Measurements from ENCODE around the gene CCDC86. TPM values are rescaled to one million over a fixed set of nuclear protein-coding genes. Genes with fewer than 3 reads are reported as not detected.
A peak's percentile ranks its signal among the peaks of the same experiment; 100 is the strongest.

Gene CCDC86
- total RNA-seq, 1 donor from 2014 or later: 9.3 TPM

GRCh38 chr11:60825118-60825517, 16.8 kb upstream of the CCDC86 start:
- ATAC-seq: no peak
- intact Hi-C loops (cut with DNase I): loop anchor here (5.0 kb wide), 1 partner anchor 48 kb away; no protein-coding TSS in a partner anchor
- no peak for DNase-seq (ENCODE audit: missing footprints)

- intact Hi-C loops (cut with DNase I): loop anchor here (5.0 kb wide), 1 partner anchor 48 kb away; no protein-coding TSS in a partner anchor
- no peak for ATAC-seq
- no peak for DNase-seq (ENCODE audit: missing footprints)
Observed at GRCh38 chr11:60825790-60826189, 16.1 kb upstream of the CCDC86 start.

- intact Hi-C loops (cut with DNase I): loop anchor here (1.0 to 5.0 kb wide), 4 partner anchors 57 to 356 kb away; no protein-coding TSS in a partner anchor
- peak; percentile 8 for ATAC-seq
- no peak for DNase-seq (ENCODE audit: missing footprints)
Observed at GRCh38 chr11:60830478-60831142, 11.3 kb upstream of the CCDC86 start.

- peak; percentile 86 for ATAC-seq
- intact Hi-C loops (cut with DNase I): loop anchor here (1.0 to 5.0 kb wide), 4 partner anchors 56 to 356 kb away; no protein-coding TSS in a partner anchor
- peak; percentile 91 for DNase-seq (ENCODE audit: missing footprints)
Observed at GRCh38 chr11:60831143-60831500, 10.8 kb upstream of the CCDC86 start.

- ATAC-seq (no peak), DNase-seq (ENCODE audit: missing footprints) (no peak)
- intact Hi-C loops (cut with DNase I): loop anchor here (1.0 to 5.0 kb wide), 4 partner anchors 56 to 355 kb away; no protein-coding TSS in a partner anchor
Observed at GRCh38 chr11:60831501-60832079, 10.3 kb upstream of the CCDC86 start.

- DNase-seq (ENCODE audit: missing footprints): no peak
- intact Hi-C loops (cut with DNase I): loop anchor here (5.0 kb wide), 1 partner anchor 292 kb away; no protein-coding TSS in a partner anchor
- ATAC-seq: no peak
Observed at GRCh38 chr11:60834742-60835533, 7.0 kb upstream of the CCDC86 start.

- DNase-seq (ENCODE audit: missing footprints): no peak
Observed at GRCh38 chr11:60835534-60835846, 6.4 kb upstream of the CCDC86 start.

GRCh38 chr11:60836866-60837515, 4.9 kb upstream of the CCDC86 start:
- intact Hi-C loops (cut with DNase I): no loop called here
- ATAC-seq (no peak), DNase-seq (ENCODE audit: missing footprints) (no peak)

More at GRCh38 chr11:60835534-60835846, 6.4 kb upstream of the CCDC86 start:
- intact Hi-C loops (cut with DNase I): no loop called here
- peak; percentile 23 for ATAC-seq

GRCh38 chr11:60838132-60838531, 3.8 kb upstream of the CCDC86 start:
- no peak for DNase-seq (ENCODE audit: missing footprints)
- intact Hi-C loops (cut with DNase I): no loop called here
- ATAC-seq: no peak

- intact Hi-C loops (cut with DNase I): no loop called here
- ATAC-seq (peak; percentile 67), DNase-seq (ENCODE audit: missing footprints) (no peak)
Observed at GRCh38 chr11:60840470-60841430, 1.2 kb upstream of the CCDC86 start.

GRCh38 chr11:60842668-60843600, 1.0 kb downstream of the CCDC86 start:
- intact Hi-C loops (cut with DNase I): no loop called here
- ATAC-seq: no peak
- no peak for DNase-seq (ENCODE audit: missing footprints)

GRCh38 chr11:60844045-60844869, 2.3 kb downstream of the CCDC86 start:
- DNase-seq (ENCODE audit: missing footprints) (no peak), ATAC-seq (no peak)
- intact Hi-C loops (cut with DNase I): no loop called here

- DNase-seq (ENCODE audit: missing footprints) (no peak), ATAC-seq (no peak)
- intact Hi-C loops (cut with DNase I): no loop called here
Observed at GRCh38 chr11:60844870-60845221, 2.9 kb downstream of the CCDC86 start.

- DNase-seq (ENCODE audit: missing footprints) (no peak), ATAC-seq (no peak)
- intact Hi-C loops (cut with DNase I): no loop called here
Observed at GRCh38 chr11:60845338-60845737, 3.4 kb downstream of the CCDC86 start.

- ATAC-seq (no peak), DNase-seq (ENCODE audit: missing footprints) (no peak)
- intact Hi-C loops (cut with DNase I): no loop called here
Observed at GRCh38 chr11:60847281-60847680, 5.4 kb downstream of the CCDC86 start.

- ATAC-seq (no peak), DNase-seq (ENCODE audit: missing footprints) (no peak)
- intact Hi-C loops (cut with DNase I): no loop called here
Observed at GRCh38 chr11:60847896-60848295, 6.0 kb downstream of the CCDC86 start.
